ENCODE data around the gene ACOT7. TPM values are rescaled to one million over a fixed set of nuclear protein-coding genes. Genes with fewer than 3 reads are reported as not detected.

Gene ACOT7
- total RNA-seq, 1 donor from 2014 or later: 16.1 TPM

DNA sequence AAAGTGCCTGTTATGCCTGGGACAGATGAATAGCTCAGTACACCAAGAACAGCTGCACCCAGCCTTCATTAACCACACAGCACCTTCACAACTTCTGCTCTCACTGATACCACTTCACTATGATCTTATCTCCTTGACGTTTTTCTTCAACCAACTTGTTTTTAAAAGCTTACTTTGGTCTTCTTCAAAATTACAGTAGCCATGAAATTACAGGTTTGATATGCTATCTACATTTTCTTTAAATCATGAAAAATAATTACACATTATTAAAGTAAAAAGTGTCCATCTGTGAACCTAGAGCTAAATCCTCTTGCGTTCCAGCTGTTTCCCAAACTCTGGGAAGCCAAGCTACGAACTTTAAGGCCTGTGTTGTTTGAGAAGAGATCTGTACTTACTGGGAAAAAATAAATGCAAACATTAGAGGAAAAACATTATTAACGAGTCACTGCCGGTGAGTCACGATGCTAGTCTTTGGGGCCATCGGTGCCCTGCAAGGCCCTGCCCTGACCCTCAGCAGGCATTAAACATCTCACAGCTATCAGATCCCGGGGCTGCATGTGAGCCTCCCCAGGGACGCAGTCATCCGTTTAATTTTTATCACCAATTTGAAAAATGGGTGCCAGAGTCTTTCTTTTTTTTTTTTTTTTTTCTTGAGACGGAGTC lies 76.3 kb downstream of the ACOT7 start:
- Histone ChIP-seq H3K36me3 (no peaks in the 10 kb centered on the region), H3K27me3 (no peaks in the 10 kb centered on the region), H3K4me1 (no peaks in the 10 kb centered on the region), H3K9me3 (no peaks in the 10 kb centered on the region), H3K4me3 (no peak overlapping the region), H3K27ac (no peak overlapping the region)
- intact Hi-C loops (cut with DNase I): no loop called here
- no peak for DNase-seq (ENCODE audit: low spot score in 2 of 2)
- TF ChIP-seq, protein P1, sequence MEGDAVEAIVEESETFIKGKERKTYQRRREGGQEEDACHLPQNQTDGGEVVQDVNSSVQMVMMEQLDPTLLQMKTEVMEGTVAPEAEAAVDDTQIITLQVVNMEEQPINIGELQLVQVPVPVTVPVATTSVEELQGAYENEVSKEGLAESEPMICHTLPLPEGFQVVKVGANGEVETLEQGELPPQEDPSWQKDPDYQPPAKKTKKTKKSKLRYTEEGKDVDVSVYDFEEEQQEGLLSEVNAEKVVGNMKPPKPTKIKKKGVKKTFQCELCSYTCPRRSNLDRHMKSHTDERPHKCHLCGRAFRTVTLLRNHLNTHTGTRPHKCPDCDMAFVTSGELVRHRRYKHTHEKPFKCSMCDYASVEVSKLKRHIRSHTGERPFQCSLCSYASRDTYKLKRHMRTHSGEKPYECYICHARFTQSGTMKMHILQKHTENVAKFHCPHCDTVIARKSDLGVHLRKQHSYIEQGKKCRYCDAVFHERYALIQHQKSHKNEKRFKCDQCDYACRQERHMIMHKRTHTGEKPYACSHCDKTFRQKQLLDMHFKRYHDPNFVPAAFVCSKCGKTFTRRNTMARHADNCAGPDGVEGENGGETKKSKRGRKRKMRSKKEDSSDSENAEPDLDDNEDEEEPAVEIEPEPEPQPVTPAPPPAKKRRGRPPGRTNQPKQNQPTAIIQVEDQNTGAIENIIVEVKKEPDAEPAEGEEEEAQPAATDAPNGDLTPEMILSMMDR (IDR thresholded peaks at IDR 0.05): no peak

DNA sequence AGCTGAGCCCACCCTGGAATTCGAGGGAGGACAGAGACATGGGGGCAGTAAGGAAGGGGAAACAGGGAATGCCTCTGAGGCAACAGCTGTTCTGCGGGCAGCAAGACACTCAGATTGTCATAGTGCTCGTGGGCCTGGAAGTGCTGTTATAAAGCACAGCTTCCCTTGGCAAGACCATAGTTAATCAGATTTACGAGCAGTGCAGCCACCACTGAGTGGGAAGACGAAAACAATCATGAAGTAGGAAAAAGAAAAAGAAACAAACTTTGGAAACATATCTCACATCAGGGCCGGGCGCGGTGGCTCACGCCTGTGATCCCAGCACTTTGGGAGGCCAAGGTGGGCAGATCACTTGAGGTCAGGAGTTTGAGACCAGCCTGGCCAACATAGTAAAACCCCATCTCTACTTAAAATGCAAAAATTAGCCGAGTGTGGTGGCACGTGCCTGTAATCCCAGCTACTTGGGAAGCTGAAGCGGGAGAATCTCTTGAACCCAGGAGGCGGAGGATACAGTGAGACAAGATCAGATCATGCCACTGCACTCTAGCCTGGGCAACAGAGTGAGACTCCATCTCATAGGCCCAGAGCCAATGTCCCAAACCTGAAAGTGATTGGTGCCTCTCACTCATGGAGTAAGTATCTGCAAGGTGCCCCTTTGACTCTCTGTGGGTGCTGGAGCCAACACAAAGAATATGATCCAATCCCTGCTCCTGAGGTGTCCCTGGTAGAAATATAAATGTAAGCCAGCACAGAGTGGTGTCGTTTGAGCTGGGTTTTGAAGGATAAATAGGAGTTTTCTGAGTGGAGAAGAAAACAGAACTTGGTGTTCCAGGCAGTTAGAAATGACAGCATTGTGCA lies 77.1 kb downstream of the ACOT7 start:
- Histone ChIP-seq H3K36me3 (no peaks in the 10 kb centered on the region), H3K9me3 (no peaks in the 10 kb centered on the region), H3K27ac (no peak overlapping the region), H3K4me1 (no peaks in the 10 kb centered on the region), H3K4me3 (no peak overlapping the region), H3K27me3 (no peaks in the 10 kb centered on the region)
- DNase-seq (ENCODE audit: low spot score in 2 of 2): no peak
- intact Hi-C loops (cut with DNase I): no loop called here
- TF ChIP-seq, protein P1 (IDR thresholded peaks at IDR 0.05): no peak

DNA sequence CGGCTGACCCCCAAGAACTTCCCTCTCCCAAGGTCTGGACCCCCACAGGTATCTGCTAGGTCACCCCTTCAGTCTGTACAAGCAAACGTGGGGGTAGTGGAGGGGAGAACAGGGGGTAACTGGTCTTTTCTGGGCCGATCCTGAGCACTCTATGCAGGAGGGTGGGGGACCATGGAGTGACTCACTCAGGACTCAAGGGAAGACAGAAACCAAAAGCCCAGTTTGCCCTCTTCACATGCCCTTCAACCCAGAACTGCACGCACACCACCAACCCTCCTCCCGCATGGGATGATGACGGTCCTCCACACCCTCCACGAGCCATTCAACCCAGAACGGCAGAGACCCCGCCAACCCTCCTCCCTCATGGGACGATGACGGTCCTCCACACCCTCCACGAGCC lies 79.1 kb downstream of the ACOT7 start:
- TF ChIP-seq, protein P1 (IDR thresholded peaks at IDR 0.05): no peak
- intact Hi-C loops (cut with DNase I): no loop called here
- no peak overlapping the region for H3K4me3 ChIP-seq
- H3K27ac ChIP-seq: no peak overlapping the region
- H3K9me3 ChIP-seq: no peaks in the 10 kb centered on the region
- no peaks in the 10 kb centered on the region for H3K27me3 ChIP-seq
- H3K36me3 ChIP-seq: no peaks in the 10 kb centered on the region
- no peak for DNase-seq (ENCODE audit: low spot score in 2 of 2)
- no peaks in the 10 kb centered on the region for H3K4me1 ChIP-seq

DNA sequence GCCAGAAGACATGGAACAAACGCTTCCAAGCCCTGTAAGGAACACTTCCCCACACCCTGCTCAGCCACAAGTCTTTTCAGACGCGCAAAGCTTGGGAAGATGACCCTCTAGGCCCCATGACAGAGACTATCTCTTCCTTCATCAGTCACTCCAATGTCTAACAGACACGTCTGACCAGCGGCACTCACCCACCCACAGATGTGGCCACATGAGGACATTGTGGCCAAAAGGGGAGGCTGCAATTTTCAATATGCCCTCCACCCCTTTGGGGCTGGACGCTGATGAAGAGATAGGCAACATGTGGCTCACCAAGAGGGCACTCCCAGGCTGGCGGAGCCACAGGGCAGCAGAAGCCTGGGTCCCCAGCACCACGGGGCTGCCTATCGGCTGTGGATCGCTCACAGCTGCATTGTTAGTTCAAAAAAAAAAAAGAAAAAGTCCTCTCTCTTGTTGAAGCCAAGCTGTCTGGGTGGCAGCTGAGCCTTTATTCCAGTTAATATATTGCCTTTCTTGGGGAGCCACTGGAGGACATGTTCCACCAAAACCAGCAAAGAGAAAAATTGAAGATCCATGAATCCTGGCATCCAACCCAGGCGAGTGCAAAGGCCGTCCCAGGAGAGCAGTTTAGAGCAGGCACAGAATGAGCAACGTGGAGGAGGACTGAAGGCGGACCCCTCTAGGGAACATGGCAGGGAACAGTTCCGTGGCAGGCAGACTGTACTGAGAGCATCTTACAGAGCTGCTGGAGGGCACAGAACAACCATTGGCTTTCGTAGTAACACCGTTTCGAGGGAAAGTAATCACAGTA lies 80.0 kb downstream of the ACOT7 start:
- Histone ChIP-seq H3K36me3 (no peaks in the 10 kb centered on the region), H3K27ac (no peak overlapping the region), H3K9me3 (no peaks in the 10 kb centered on the region), H3K4me1 (no peaks in the 10 kb centered on the region), H3K27me3 (no peaks in the 10 kb centered on the region), H3K4me3 (no peak overlapping the region)
- DNase-seq (ENCODE audit: low spot score in 2 of 2): no peak
- intact Hi-C loops (cut with DNase I): no loop called here
- TF ChIP-seq, protein P1 (IDR thresholded peaks at IDR 0.05): no peak

DNA sequence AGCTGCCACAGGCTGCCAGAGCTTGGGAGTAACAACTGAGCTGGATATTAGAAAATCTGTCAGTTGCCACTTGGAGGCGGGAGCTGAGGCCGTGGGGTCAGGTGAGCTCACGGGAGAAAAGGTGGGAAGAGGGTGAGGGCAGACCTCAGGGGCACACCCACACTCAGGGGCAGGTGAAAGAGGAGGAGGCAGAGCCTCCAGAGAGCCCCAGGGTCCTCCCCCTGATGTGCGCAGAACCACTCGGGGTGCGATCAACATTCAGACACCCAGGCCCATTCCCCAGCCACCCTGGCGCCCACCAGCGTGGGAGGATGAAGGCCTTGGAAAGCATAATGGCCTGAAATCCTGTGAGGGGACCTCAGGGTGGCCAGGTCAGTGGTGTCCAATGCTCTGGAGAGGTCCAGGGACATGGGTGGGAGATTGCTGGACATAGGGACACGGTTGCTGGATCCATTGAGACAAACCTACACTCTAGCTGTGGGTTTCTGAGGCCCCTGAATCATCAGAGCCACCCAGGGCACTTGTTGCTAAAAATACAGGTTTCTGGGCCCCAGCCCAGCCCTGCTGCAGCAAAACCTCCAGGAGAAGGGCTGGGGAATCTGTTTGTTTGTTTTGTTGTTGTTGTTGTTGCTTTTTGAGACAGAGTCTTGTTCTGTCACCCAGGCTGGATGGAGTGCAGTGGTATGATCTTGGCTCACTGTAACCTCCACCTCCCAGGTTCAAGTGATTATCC lies 83.3 kb downstream of the ACOT7 start:
- Histone ChIP-seq H3K9me3 (no peaks in the 10 kb centered on the region), H3K27ac (no peak overlapping the region), H3K36me3 (no peaks in the 10 kb centered on the region), H3K4me1 (no peaks in the 10 kb centered on the region), H3K27me3 (no peaks in the 10 kb centered on the region), H3K4me3 (no peak overlapping the region)
- no peak for DNase-seq (ENCODE audit: low spot score in 2 of 2)
- intact Hi-C loops (cut with DNase I): no loop called here
- TF ChIP-seq, protein P1 (IDR thresholded peaks at IDR 0.05): no peak

Data from ascending aorta (tissue), 2 donors.